Measurements from ENCODE around the gene TMEM266. TPM values are rescaled to one million over a fixed set of nuclear protein-coding genes. Genes with fewer than 3 reads are reported as not detected.

The TMEM266 gene
- total RNA-seq, 1 donor from 2014 or later: 1.8 TPM

DNA sequence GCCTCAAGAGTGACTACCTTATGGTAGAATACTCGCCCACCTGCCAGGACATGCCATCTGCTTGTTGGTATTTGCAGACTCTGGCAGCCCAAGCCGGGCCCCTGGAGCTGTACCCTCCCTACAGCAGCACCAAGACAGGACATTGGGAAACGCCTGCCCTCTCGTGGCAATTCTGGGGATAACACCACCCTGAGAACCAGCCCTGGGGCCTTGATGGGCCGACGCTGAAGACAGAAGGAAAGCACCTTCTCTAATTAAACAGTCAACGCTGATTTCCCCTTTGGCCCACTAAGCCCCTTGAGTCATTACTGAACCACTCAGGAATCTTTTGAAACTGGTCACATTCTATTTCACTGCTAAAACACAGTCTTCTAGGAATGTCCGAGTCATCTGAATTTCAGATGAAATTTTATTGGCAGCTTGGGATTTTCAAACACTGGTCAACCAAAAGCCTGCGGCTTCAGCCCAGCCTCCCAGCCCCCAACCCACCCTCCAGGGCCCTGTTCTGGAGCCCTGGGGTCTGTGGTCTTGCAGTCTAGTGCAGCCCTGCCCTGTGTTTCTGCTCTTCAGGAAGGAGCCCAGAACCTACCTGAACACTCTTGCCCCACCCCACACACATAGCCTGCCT, 91.3 kb downstream of the TMEM266 start:
- H3K27ac Mint-ChIP-seq: no peak overlapping the region
- peak; percentile 89 for TF ChIP-seq CTCF (IDR thresholded peaks at IDR 0.05; ENCODE audit: unreplicated experiment)

GRCh38 chr15:76151599-76151974, 91.8 kb downstream of the TMEM266 start:
- Mint-ChIP-seq H3K27me3 (ENCODE audit: low read depth) (peaks cover 24% of the 10 kb centered on the region), H3K4me3 (no peak overlapping the region), H3K36me3 (no peaks in the 10 kb centered on the region), H3K27ac (no peak overlapping the region), H3K4me1 (peaks cover 18% of the 10 kb centered on the region), H3K9me3 (no peaks in the 10 kb centered on the region)
- no peak for DNase-seq (ENCODE audit: low spot score in 2 of 2, unreplicated experiment in 2 of 2)
- no peak for TF ChIP-seq CTCF (IDR thresholded peaks at IDR 0.05; ENCODE audit: unreplicated experiment)

More for the DNA sequence above, 91.3 kb downstream of the TMEM266 start:
- no peak overlapping the region for H3K4me3 Mint-ChIP-seq
- H3K27me3 Mint-ChIP-seq (ENCODE audit: low read depth): peaks cover 27% of the 10 kb centered on the region
- H3K36me3 Mint-ChIP-seq: no peaks in the 10 kb centered on the region
- peak in 1 of 2 experiments; percentile 83 for DNase-seq (ENCODE audit: low spot score in 2 of 2, unreplicated experiment in 2 of 2)
- H3K4me1 Mint-ChIP-seq: peaks cover 16% of the 10 kb centered on the region
- no peaks in the 10 kb centered on the region for H3K9me3 Mint-ChIP-seq

- TF ChIP-seq CTCF (IDR thresholded peaks at IDR 0.05; ENCODE audit: unreplicated experiment): no peak
- Mint-ChIP-seq H3K9me3 (no peaks in the 10 kb centered on the region), H3K4me1 (peaks cover 24% of the 10 kb centered on the region), H3K4me3 (no peak overlapping the region), H3K27ac (no peak overlapping the region), H3K36me3 (no peaks in the 10 kb centered on the region), H3K27me3 (ENCODE audit: low read depth) (peaks cover 18% of the 10 kb centered on the region)
- no peak for DNase-seq (ENCODE audit: low spot score in 2 of 2, unreplicated experiment in 2 of 2)
Observed at GRCh38 chr15:76152197-76152596, 92.4 kb downstream of the TMEM266 start.

- DNase-seq (ENCODE audit: low spot score in 2 of 2, unreplicated experiment in 2 of 2): no peak
- Mint-ChIP-seq H3K27ac (no peak overlapping the region), H3K4me3 (no peak overlapping the region), H3K4me1 (peaks cover 31% of the 10 kb centered on the region), H3K36me3 (no peaks in the 10 kb centered on the region), H3K27me3 (ENCODE audit: low read depth) (peaks cover 12% of the 10 kb centered on the region), H3K9me3 (no peaks in the 10 kb centered on the region)
- TF ChIP-seq CTCF (IDR thresholded peaks at IDR 0.05; ENCODE audit: unreplicated experiment): no peak
Observed at GRCh38 chr15:76153241-76154197, 93.7 kb downstream of the TMEM266 start.

GRCh38 chr15:76155731-76156130, 95.9 kb downstream of the TMEM266 start:
- Mint-ChIP-seq H3K4me1 (peaks cover 46% of the 10 kb centered on the region), H3K27ac (no peak overlapping the region)
- DNase-seq (ENCODE audit: low spot score in 2 of 2, unreplicated experiment in 2 of 2): no peak

More at GRCh38 chr15:76155731-76156130, 95.9 kb downstream of the TMEM266 start:
- H3K27me3 Mint-ChIP-seq (ENCODE audit: low read depth): peaks cover 9% of the 10 kb centered on the region
- no peaks in the 10 kb centered on the region for H3K9me3 Mint-ChIP-seq
- TF ChIP-seq CTCF (IDR thresholded peaks at IDR 0.05; ENCODE audit: unreplicated experiment): no peak
- H3K4me3 Mint-ChIP-seq: no peak overlapping the region
- no peaks in the 10 kb centered on the region for H3K36me3 Mint-ChIP-seq
